NCI-H2107 treated with DMSO at 0.1 percent for 48 hours (cell line): ENCODE measurements around the gene TNS3.

Experiments
- DNase-seq: peaks from one replicate; lab custom pipeline; 2025; ENCODE audit not compliant: unreplicated experiment; lab: John Stamatoyannopoulos, UW

TNS3 gene

GRCh38 chr7:47414342-47415317 is 167.3 kb downstream of the TNS3 start:
- no peak for DNase-seq

- no peak for DNase-seq
These were observed 168.2 kb downstream of the TNS3 start for GRCh38 chr7:47413526-47414341.

GRCh38 chr7:47411901-47412300 is 170.0 kb downstream of the TNS3 start:
- no peak for DNase-seq

GRCh38 chr7:47411281-47411869 is 170.5 kb downstream of the TNS3 start:
- DNase-seq = no peak

GRCh38 chr7:47408675-47409074 is 173.2 kb downstream of the TNS3 start:
- DNase-seq = no peak

GRCh38 chr7:47407821-47408674 is 173.9 kb downstream of the TNS3 start:
- no peak for DNase-seq

- no peak for DNase-seq
These were observed 174.8 kb downstream of the TNS3 start for GRCh38 chr7:47407136-47407535.

- no peak for DNase-seq
These were observed 175.1 kb downstream of the TNS3 start for GRCh38 chr7:47406801-47407129.

- DNase-seq = no peak
These were observed 175.8 kb downstream of the TNS3 start for GRCh38 chr7:47405921-47406800.

GRCh38 chr7:47405286-47405904 is 176.5 kb downstream of the TNS3 start:
- no peak for DNase-seq

GRCh38 chr7:47404010-47404409 is 177.9 kb downstream of the TNS3 start:
- DNase-seq = no peak

GRCh38 chr7:47402941-47403866 is 178.7 kb downstream of the TNS3 start:
- DNase-seq = no peak

GRCh38 chr7:47401611-47402570 is 180.0 kb downstream of the TNS3 start:
- DNase-seq = no peak

- no peak for DNase-seq
These were observed 181.1 kb downstream of the TNS3 start for GRCh38 chr7:47400741-47401206.

GRCh38 chr7:47400001-47400400 is 181.9 kb downstream of the TNS3 start:
- DNase-seq = no peak

GRCh38 chr7:47394751-47395252 is 187.1 kb downstream of the TNS3 start:
- no peak for DNase-seq

GRCh38 chr7:47394216-47394615 is 187.7 kb downstream of the TNS3 start:
- no peak for DNase-seq
